Psoas muscle (tissue), 8 donors: ENCODE results near the gene SETX. TPM values are rescaled to one million over a fixed set of nuclear protein-coding genes. Genes with fewer than 3 reads are reported as not detected.

Experiments used
- ATAC-seq, 4 donors: fragments of 200-7000 bp; cut with Tn5 transposase; one replicate each; pipeline ENCODE4 v1.9.1; 2020; ENCODE audit warnings: moderate library complexity in 3 of 4, mild to moderate bottlenecking in 2 of 4
- DNase-seq, 2 donors: peaks; one replicate each; pipeline ENCODE4 v3.0.0-alpha.2; 2020
- H3K27ac ChIP-seq: fragments of 200-600 bp; one replicate; pipeline ENCODE4 v1.8.0; 2022
- H3K27me3 ChIP-seq, 3 donors: fragments of 200-600 bp in 1 of 3; one replicate each; pipeline versions ENCODE4 v1.6.1 to v1.8.0; 2013 to 2022; ENCODE audit warnings: low read length in 2 of 3, mild to moderate bottlenecking in 2 of 3, moderate library complexity in 1 of 3; ENCODE audit not compliant: insufficient read depth in 3 of 3
- H3K36me3 ChIP-seq, 2 donors: fragments of 200-600 bp in 1 of 2; one replicate each; pipeline versions ENCODE4 v1.6.1 to v1.8.0; 2013 to 2022; ENCODE audit warnings: low read depth in 1 of 2, mild to moderate bottlenecking in 1 of 2, moderate library complexity in 1 of 2; ENCODE audit not compliant: insufficient read depth in 1 of 2
- H3K4me1 ChIP-seq: fragments of 200-600 bp; one replicate; pipeline ENCODE4 v1.8.0; 2022
- H3K4me3 ChIP-seq: fragments of 200-600 bp; one replicate; pipeline ENCODE4 v1.8.0; 2022; ENCODE audit warnings: mild to moderate bottlenecking
- H3K9me3 ChIP-seq: fragments of 200-600 bp; one replicate; pipeline ENCODE4 v1.8.0; 2022
- WGBS, 3 donors: extraction: QIAGEN DNeasy Blood & Tissue Kit; methylation state at CpG; one replicate each; pipeline versions ENCODE4 v1.1.6 to v1.1.7; 2013; 5-methylcytosine and 5-hydroxymethylcytosine counted together
- intact Hi-C, 2 donors: fragments of 100-400 bp; cut with DNase I; formaldehyde crosslinking; loops; one replicate each; pipeline versions ENCODE4 v1.11.0 to v1.14.2; 2022
- polyA plus RNA-seq, 3 donors: library from polyadenylated mRNA; stranded (reverse); fragments of 200-250 nt; gene quantifications; one replicate each; pipeline ENCODE4 v1.2.3, GENCODE V29; 2013
- total RNA-seq, 4 donors: library from RNA; stranded (reverse); fragmentation: NEBNext Ultra II Directional in 2 of 4; extraction: Animal tissue kit (Norgen Biotek cat#: 25700) in 2 of 4; gene quantifications; one replicate each; pipeline versions ENCODE4 v1.2.1 to v1.2.4, GENCODE V29; 2021 to 2023
- TF ChIP-seq, protein P1 (sequence below): fragments of 200-600 bp; IDR thresholded peaks from one replicate; pipeline ENCODE4 v1.8.0; 2022; ENCODE audit warnings: antibody characterized with exemption
- donor health status: healthy with polysubstance abuse.
- donor health status: DM: no; HTN: no; CAD: no; lungs with moderate emphysema.
- donor health status: Bipolar disorder and iron deficiency.
- donor health status: healthy.
- donor health status: DM: yes; HTN: yes; CAD: no.
- donor health status: DM: no; HTN: no; CAD: no.
- donor health status: DM: no; HTN: no; CAD: no.
- donor health status: DM: yes; HTN: yes; CAD: no.

Gene SETX
- total and polyA plus RNA-seq, 7 donors = 10.0 to 26.8 (median 20.6) TPM

DNA sequence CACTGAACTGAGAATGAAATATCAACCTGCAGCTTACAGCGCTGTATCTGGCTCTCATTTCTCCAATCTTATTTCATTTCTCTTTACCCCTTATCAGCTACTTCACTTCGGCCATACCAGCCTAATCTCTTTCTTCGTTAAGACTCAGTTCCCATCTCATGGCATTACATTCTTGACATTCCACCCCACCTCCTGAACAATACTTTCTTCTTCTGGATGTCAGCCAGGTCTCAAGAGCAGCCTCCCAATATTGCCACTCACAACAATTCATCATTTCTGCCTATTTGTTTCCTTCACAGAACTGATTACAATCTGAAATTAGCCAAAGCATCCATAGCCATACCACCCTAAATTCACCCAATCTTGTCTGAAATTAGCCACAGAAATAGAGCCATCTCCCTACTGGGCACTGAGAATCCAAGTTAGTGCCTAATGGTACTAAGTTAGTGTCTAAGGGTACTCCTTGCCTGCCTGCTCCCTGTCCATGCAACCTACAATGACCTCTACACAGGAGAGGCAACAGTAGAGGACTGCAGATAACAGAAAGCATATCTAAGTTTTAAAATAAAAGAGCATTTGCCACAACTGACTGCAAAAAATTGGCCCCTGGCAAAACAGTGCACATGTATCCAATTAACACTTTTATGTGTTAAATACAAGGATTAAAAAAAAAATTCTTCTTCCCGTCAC is 35.2 kb downstream of the SETX start:
- 85 to 92% (median 86%) methylated on average over 4 of the region's 4 CpGs for WGBS, 3 donors
- no peak for ATAC-seq
- DNase-seq = no peak
- Histone ChIP-seq H3K4me3 (no peak overlapping the region), H3K27ac (no peak overlapping the region), H3K9me3 (no peaks in the 10 kb centered on the region), H3K36me3 (peaks cover 14 to 52% of the 10 kb centered on the region in 2 donors), H3K4me1 (no peaks in the 10 kb centered on the region), H3K27me3 (no peaks in the 10 kb centered on the region)
- intact Hi-C loops = no loop called here
- TF ChIP-seq, protein P1, sequence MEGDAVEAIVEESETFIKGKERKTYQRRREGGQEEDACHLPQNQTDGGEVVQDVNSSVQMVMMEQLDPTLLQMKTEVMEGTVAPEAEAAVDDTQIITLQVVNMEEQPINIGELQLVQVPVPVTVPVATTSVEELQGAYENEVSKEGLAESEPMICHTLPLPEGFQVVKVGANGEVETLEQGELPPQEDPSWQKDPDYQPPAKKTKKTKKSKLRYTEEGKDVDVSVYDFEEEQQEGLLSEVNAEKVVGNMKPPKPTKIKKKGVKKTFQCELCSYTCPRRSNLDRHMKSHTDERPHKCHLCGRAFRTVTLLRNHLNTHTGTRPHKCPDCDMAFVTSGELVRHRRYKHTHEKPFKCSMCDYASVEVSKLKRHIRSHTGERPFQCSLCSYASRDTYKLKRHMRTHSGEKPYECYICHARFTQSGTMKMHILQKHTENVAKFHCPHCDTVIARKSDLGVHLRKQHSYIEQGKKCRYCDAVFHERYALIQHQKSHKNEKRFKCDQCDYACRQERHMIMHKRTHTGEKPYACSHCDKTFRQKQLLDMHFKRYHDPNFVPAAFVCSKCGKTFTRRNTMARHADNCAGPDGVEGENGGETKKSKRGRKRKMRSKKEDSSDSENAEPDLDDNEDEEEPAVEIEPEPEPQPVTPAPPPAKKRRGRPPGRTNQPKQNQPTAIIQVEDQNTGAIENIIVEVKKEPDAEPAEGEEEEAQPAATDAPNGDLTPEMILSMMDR = no peak

DNA sequence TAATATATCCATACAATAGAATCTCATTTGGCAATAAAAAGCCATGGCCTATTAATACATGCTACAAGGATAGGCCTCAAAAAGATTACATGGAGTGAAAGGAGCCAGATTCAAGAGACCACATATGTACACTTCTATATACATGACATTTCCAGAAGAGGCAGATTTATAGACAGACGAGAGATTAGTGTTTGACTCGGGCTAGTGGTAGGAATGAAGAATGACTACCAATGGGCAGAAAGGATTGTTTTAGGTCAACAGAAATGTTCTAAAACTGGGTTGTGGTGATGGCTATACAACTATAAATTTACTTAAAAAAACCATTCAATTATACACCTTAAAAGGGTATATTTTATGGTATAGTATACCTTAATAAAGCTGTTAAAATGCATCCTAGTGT is 41.9 kb downstream of the SETX start:
- Histone ChIP-seq H3K27me3 (no peaks in the 10 kb centered on the region), H3K4me3 (no peak overlapping the region), H3K36me3 (peaks cover 7 to 75% of the 10 kb centered on the region in 2 donors), H3K9me3 (no peaks in the 10 kb centered on the region), H3K4me1 (no peaks in the 10 kb centered on the region), H3K27ac (no peak overlapping the region)
- intact Hi-C loops = no loop called here
- DNase-seq = no peak
- no peak for ATAC-seq
- TF ChIP-seq, protein P1 = peak; percentile 18
- WGBS, 3 donors = 77 to 89% (median 85%) methylated on average over 2 of the region's 2 CpGs

DNA sequence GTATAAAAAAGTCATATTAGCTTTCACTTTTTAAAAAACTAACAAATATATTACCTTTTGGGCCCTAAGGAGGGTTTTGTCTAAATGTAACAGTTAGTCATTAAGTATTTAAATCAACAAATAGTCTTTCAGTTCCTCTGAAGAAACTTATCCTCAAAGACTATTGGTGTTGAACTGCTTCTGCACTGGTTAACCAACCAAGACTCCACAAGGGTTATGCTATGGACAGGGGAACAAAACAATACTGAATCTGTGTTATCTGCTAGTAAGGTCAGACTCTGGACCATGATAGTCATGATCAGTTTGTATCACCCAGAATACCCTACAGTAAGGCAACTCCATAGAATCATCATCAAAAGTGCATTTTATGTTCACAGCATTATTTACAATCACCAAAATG is 42.4 kb downstream of the SETX start:
- intact Hi-C loops = no loop called here
- H3K27me3 ChIP-seq = no peaks in the 10 kb centered on the region
- H3K4me1 ChIP-seq = no peaks in the 10 kb centered on the region
- H3K9me3 ChIP-seq = no peaks in the 10 kb centered on the region
- no peak overlapping the region for H3K27ac ChIP-seq
- peaks cover 7 to 75% of the 10 kb centered on the region in 2 donors for H3K36me3 ChIP-seq
- ATAC-seq (no peak), DNase-seq (no peak)
- TF ChIP-seq, protein P1 = no peak
- no peak overlapping the region for H3K4me3 ChIP-seq

DNA sequence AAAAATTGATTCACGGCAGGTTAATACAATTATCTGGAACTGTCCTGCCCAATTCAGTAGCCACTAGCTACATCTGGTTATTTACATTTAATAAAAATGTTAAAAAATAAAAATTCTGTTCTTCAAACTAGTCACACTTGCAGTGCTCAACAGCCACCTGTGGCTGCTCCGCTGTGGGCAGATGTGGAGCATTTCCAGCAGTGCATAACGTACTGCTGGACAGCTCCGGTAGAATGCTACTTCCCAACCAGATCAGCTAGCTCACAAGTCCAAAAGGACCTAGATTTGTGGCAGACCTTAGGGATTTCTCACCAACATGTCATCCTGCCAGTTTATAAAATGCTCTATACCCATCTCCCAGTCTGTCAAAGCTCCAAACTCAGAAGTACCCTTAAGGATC is 42.8 kb downstream of the SETX start:
- Histone ChIP-seq H3K27ac (no peak overlapping the region), H3K4me1 (peaks cover 3% of the 10 kb centered on the region), H3K4me3 (no peak overlapping the region), H3K36me3 (peaks cover 7 to 75% of the 10 kb centered on the region in 2 donors), H3K27me3 (no peaks in the 10 kb centered on the region), H3K9me3 (no peaks in the 10 kb centered on the region)
- no peak for DNase-seq
- TF ChIP-seq, protein P1 = no peak
- 61 to 81% (median 62%) methylated on average over 4 of the region's 4 CpGs for WGBS, 3 donors
- no peak for ATAC-seq
- intact Hi-C loops = no loop called here

DNA sequence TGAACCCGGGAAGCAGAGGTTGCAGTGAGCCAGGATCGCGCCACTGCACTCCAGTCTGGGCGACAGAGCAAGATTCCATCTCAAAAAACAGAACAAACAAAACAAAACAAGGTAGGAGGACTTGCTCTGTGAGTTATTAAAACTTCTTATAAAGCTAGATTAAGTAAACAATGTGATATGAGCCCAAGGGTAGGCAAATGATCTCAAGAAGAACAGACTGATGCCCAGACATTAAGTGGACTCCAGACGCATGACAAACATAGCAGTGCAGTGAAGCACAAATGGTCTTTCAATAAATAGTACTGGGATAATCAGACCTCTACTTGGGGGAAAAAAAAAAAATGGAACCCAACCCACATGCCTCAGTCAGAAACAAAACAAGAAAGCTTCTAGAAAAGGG is 45.7 kb downstream of the SETX start:
- 91 to 98% (median 98%) methylated on average over 5 of the region's 5 CpGs for WGBS, 3 donors
- peak overlapping the region; percentile 10 for H3K27ac ChIP-seq
- H3K9me3 ChIP-seq = no peaks in the 10 kb centered on the region
- peaks cover 7% of the 10 kb centered on the region for H3K4me1 ChIP-seq
- H3K27me3 ChIP-seq = no peaks in the 10 kb centered on the region
- no peak for DNase-seq
- intact Hi-C loops = no loop called here
- TF ChIP-seq, protein P1 = no peak
- no peak for ATAC-seq
- H3K4me3 ChIP-seq = no peak overlapping the region
- H3K36me3 ChIP-seq = peaks cover 9 to 84% of the 10 kb centered on the region in 2 donors
